Osteocyte (in vitro differentiated cells): ENCODE results near the gene NETO2. TPM values are rescaled to one million over a fixed set of nuclear protein-coding genes. Genes with fewer than 3 reads are reported as not detected.

Experiments
- DNase-seq: peaks from one replicate; pipeline ENCODE4 v3.0.0; 2021; ENCODE audit warnings: mixed read lengths; ENCODE audit not compliant: unreplicated experiment; ENCODE audit errors: extremely low spot score
- H3K27ac Mint-ChIP-seq: one replicate; pipeline ENCODE4 v1.8.0; 2021; ENCODE audit warnings: mild to moderate bottlenecking, mixed read lengths; ENCODE audit not compliant: unreplicated experiment
- H3K27me3 Mint-ChIP-seq: one replicate; pipeline ENCODE4 v1.8.0; 2021; ENCODE audit warnings: mixed read lengths; ENCODE audit not compliant: unreplicated experiment
- H3K36me3 Mint-ChIP-seq: one replicate; pipeline ENCODE4 v1.8.0; 2021; ENCODE audit warnings: mixed read lengths; ENCODE audit not compliant: unreplicated experiment
- H3K4me1 Mint-ChIP-seq: one replicate; pipeline ENCODE4 v1.8.0; 2021; ENCODE audit warnings: mixed read lengths; ENCODE audit not compliant: unreplicated experiment
- H3K4me3 Mint-ChIP-seq: one replicate; pipeline ENCODE4 v1.8.0; 2021; ENCODE audit warnings: mild to moderate bottlenecking, moderate library complexity, mixed read lengths; ENCODE audit not compliant: unreplicated experiment
- H3K9me3 Mint-ChIP-seq: one replicate; pipeline ENCODE4 v1.8.0; 2021; ENCODE audit warnings: mixed read lengths; ENCODE audit not compliant: unreplicated experiment
- total RNA-seq: library from RNA; stranded (reverse); gene quantifications from 2 replicates; pipeline ENCODE4 v1.2.1, GENCODE V29; 2021
- TF ChIP-seq, protein P1 (sequence below): fragments of 200-600 bp; sonication (generic); IDR thresholded peaks from 2 replicates; pipeline ENCODE4 v1.5.0; 2021; ENCODE audit warnings: antibody characterized with exemption, mild to moderate bottlenecking, moderate library complexity

Gene NETO2
- total RNA-seq, 1 donor from 2014 or later = 16.7 TPM

GRCh38 chr16:47034455-47034854 lies 109.3 kb downstream of the NETO2 start:
- peaks cover 2% of the 10 kb centered on the region for H3K27me3 Mint-ChIP-seq
- DNase-seq = no peak
- TF ChIP-seq, protein P1, sequence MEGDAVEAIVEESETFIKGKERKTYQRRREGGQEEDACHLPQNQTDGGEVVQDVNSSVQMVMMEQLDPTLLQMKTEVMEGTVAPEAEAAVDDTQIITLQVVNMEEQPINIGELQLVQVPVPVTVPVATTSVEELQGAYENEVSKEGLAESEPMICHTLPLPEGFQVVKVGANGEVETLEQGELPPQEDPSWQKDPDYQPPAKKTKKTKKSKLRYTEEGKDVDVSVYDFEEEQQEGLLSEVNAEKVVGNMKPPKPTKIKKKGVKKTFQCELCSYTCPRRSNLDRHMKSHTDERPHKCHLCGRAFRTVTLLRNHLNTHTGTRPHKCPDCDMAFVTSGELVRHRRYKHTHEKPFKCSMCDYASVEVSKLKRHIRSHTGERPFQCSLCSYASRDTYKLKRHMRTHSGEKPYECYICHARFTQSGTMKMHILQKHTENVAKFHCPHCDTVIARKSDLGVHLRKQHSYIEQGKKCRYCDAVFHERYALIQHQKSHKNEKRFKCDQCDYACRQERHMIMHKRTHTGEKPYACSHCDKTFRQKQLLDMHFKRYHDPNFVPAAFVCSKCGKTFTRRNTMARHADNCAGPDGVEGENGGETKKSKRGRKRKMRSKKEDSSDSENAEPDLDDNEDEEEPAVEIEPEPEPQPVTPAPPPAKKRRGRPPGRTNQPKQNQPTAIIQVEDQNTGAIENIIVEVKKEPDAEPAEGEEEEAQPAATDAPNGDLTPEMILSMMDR = no peak
- no peak overlapping the region for H3K27ac Mint-ChIP-seq
- no peak overlapping the region for H3K4me3 Mint-ChIP-seq
- peaks cover 5% of the 10 kb centered on the region for H3K4me1 Mint-ChIP-seq
- H3K36me3 Mint-ChIP-seq = no peaks in the 10 kb centered on the region
- H3K9me3 Mint-ChIP-seq = no peaks in the 10 kb centered on the region

- Mint-ChIP-seq H3K9me3 (no peaks in the 10 kb centered on the region), H3K4me1 (peaks cover 4% of the 10 kb centered on the region), H3K4me3 (no peak overlapping the region), H3K36me3 (no peaks in the 10 kb centered on the region), H3K27ac (no peak overlapping the region), H3K27me3 (peaks cover 2% of the 10 kb centered on the region)
- no peak for DNase-seq
- TF ChIP-seq, protein P1 = no peak
Measured at GRCh38 chr16:47033176-47033575, 110.6 kb downstream of the NETO2 start.

DNA sequence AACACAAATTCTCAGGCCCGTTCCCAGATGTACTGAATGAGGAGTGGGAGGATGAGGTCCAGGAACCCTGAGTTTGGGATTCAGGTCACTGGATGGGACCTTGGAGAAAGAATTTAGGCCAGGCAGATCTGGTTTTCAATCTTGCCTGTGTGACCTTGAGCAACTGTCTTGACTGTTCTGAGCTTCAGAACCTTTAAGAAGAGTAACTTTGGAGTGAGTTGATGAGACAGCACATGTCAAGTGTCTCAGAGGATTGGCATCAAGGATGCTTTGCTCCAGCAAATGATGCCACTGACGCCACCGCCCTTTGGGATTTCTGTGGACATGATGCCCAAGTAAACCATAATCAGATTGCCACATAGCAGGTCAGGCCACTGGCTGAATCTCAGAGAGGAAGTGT lies 114.0 kb downstream of the NETO2 start:
- H3K9me3 Mint-ChIP-seq = no peaks in the 10 kb centered on the region
- H3K36me3 Mint-ChIP-seq = no peaks in the 10 kb centered on the region
- peaks cover 2% of the 10 kb centered on the region for H3K4me1 Mint-ChIP-seq
- H3K4me3 Mint-ChIP-seq = no peak overlapping the region
- TF ChIP-seq, protein P1 = no peak
- H3K27me3 Mint-ChIP-seq = no peaks in the 10 kb centered on the region
- no peak for DNase-seq
- H3K27ac Mint-ChIP-seq = no peak overlapping the region

DNA sequence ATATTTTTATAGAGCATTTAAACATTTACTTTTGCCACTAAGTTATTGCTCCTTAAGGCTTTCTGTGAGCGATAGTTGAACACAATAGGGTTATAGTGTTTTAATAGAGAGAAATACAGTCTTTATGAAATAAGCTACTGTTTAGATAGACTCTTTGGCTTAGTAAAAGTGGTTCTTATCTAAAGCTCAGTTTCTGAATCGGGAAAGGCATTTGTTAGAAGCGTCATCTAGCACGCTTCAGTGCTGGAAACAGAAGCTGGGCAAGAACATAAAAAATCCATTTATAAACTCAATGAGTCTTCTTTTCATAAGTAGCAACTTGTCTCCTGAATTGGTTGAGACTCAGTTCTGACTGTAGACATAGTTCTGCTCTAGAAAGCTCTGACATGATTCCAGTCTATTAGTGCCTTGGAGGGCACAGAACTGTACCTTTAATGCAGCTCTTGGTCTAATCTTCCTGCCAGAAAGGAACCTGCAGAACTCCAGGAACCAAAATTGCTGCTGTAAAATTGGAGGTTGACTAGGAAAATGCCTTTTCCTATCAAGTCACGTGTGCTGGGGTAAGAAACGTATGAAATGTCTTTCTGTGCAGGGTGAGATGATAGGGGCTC lies 114.9 kb downstream of the NETO2 start:
- Mint-ChIP-seq H3K36me3 (no peaks in the 10 kb centered on the region), H3K27ac (no peak overlapping the region), H3K4me1 (peaks cover 2% of the 10 kb centered on the region), H3K9me3 (no peaks in the 10 kb centered on the region), H3K4me3 (no peak overlapping the region), H3K27me3 (no peaks in the 10 kb centered on the region)
- TF ChIP-seq, protein P1 = no peak
- no peak for DNase-seq

Other genes with a start within 250 kb of the NETO2 start
- gene DNAJA2, start 170.3 kb downstream of the NETO2 start, total RNA-seq = 60.2 and 63.5 TPM in 2 replicates